GM19238 (cell line): ENCODE results near the gene SLC12A4.

Experiments used
- DNase-seq: peaks from one replicate; pipeline ENCODE4 v3.0.0; 2011; ENCODE audit warnings: low spot score; ENCODE audit not compliant: insufficient read length

Gene SLC12A4

GRCh38 chr16:67897231-67897630 is 71.2 kb downstream of the SLC12A4 start:
- no peak for DNase-seq

- no peak for DNase-seq
These were observed 74.6 kb downstream of the SLC12A4 start for GRCh38 chr16:67893743-67894399.
